Measurements from ENCODE around the gene HPCAL1.

The HPCAL1 gene

GRCh38 chr2:10322481-10322880 lies 19.8 kb downstream of the HPCAL1 start:
- TF ChIP-seq CTCF (conservative IDR thresholded peaks at IDR 0.05), result no peak
- H3K27ac ChIP-seq, result no peak overlapping the region

DNA sequence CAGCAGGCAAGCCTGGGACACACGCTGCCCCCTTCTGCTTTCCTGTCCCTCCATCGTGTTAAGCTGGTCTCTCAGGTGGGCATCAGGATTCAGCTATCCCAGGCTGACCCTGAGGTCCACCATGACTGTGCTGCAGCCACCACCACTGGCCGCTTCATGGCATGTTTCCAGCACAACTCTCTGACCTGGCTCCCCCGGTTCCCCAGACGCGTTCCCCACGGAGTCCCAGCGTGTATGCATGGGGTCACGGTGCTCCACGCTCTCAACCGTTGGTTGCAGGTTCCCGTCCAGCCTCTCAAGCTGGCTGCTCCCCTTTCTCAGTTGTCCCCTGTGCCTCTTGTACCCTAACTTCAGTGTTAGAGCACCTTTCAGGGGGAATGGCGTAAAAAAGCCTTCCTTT lies 20.3 kb downstream of the HPCAL1 start:
- H3K27ac ChIP-seq, result no peak overlapping the region
- no peak for TF ChIP-seq CTCF (conservative IDR thresholded peaks at IDR 0.05)

GRCh38 chr2:10323535-10323934 lies 20.8 kb downstream of the HPCAL1 start:
- no peak overlapping the region for H3K27ac ChIP-seq

DNA sequence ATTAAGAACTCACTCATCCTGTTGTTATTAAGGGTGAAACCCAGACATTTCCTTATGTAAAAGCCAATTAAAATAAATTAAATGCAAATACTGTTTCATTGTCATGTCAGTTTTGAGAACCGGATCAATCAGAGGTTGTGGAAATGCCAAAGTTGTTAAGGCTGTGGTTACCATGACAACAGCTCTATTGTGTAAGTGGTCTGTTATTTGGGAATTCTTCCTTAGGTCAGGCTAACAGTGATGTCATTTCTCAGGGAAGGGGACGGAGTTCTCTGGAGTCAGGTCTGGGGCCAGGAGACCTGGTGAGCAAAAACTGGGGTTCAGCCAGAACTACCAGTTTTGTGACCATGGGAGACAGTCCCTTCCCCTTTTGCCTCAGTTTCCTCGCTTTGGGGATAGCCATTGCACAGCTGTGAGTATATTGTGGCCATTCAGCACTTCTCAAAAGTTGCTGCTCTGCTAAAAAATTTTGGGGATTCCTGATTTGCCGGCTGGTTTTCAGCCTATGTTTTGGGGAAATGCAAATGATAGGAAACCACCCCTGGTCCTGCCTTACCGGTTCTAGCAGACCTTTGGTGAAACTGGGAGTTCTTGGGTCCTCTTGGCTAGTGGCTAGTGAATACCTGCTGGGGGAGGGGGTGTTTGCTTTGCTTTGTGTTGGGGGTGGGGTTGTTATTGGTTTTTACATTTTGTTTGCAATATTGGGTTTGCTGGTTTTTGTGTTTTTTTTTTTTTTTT lies 21.6 kb downstream of the HPCAL1 start:
- H3K27ac ChIP-seq, result no peak overlapping the region
- TF ChIP-seq CTCF (conservative IDR thresholded peaks at IDR 0.05), result no peak

More at GRCh38 chr2:10323535-10323934, 20.8 kb downstream of the HPCAL1 start:
- TF ChIP-seq CTCF (conservative IDR thresholded peaks at IDR 0.05), result no peak

DNA sequence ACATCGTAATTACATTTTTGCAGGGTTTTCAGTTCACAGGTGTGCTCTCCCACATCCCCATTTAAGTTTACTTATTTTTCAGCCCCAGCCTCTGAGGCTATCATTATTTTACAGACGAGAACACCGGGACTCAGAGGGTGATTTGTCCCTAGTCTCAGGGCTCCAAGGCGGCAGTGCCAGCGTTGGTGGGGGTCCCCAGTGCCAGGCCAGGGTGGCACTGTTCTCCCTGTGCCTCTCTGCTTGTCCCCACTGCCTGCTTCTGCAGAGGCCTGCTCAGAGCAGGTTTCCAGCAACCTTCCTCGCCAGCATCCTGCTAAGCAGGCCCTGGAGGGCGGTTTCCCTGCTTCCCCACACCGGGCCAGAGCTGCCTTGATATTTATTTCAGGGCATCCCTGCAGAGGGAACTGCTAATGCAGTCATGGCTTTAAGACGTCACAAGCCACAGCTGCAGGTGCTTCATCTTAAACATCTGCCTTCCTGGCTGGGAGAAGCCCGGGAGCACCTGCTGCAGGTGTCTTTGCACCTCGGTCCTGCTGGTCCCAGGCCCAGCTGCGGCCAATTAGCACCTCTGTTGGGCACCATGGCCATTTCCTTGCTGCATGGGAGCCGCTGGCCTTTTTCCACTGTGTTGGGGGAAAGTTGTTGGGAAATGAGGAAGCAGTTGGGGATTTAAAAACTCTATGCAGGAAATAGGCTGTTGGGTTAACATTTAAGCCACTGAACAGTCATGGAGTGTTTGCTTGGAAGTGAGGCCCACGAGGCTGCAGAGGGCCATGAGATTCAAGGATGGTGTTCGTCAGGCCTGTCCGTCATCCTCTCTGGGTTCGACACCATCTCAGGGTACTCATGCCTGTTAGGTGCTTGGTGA lies 22.8 kb downstream of the HPCAL1 start:
- no peak for TF ChIP-seq CTCF (conservative IDR thresholded peaks at IDR 0.05)
- no peak overlapping the region for H3K27ac ChIP-seq

GRCh38 chr2:10326151-10326616 lies 23.5 kb downstream of the HPCAL1 start:
- no peak for TF ChIP-seq CTCF (conservative IDR thresholded peaks at IDR 0.05)
- no peak overlapping the region for H3K27ac ChIP-seq

Measured in VCaP (cell line).